ENCODE measurements around the gene SLC26A3. TPM values are rescaled to one million over a fixed set of nuclear protein-coding genes. Genes with fewer than 3 reads are reported as not detected.

The SLC26A3 gene
- total RNA-seq, 3 donors from 2014 or later = 0.19 to 0.48 (median 0.37) TPM

DNA sequence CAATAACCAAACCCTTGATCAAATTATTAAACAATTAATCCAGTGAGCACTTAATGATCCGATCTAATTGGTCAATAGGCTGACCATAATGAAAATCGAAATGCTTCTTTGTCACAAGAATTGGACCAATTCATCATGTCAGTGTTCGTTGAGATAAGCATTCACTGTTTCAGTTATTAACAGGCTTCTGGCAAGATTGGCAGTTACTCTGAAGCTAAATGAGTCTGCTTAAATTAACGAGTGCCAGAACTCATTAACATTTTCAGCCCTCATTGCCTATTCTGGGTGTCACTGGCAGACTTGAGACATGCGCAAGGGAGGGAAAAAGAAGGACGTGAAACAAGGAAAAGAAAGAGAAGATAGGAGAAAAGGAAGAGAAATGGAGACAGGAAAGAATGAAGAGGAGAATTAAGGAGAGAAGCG is 30.7 kb upstream of the SLC26A3 start:
- DNase-seq (no peak), ATAC-seq (no peak)
- H3K36me3 Mint-ChIP-seq (ENCODE audit: insufficient read depth) = no peaks in the 10 kb centered on the region
- no peaks in the 10 kb centered on the region for H3K4me1 Mint-ChIP-seq (ENCODE audit: low read depth)
- no peaks in the 10 kb centered on the region for H3K27me3 Mint-ChIP-seq (ENCODE audit: low read depth)
- no peaks in the 10 kb centered on the region for H3K9me3 Mint-ChIP-seq
- H3K4me3 Mint-ChIP-seq = no peak overlapping the region

DNA sequence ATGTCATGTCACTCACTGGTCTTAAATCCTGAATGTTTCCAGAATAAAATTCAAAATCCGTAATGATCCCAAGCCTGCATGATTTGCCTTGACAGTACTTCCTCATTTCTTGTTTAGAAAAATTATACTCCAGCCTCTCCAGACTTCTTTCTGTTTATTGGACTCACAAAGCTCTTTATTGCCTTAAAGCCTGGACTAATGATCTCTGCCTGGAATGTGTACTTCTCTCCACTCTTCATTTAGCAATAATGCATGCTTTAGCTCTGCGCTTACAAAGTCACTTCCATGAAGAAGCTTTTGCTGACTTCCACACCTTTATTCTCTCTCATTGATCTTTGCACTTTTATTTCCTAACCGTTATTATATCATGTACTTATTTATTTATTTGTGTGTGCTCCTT is 27.4 kb upstream of the SLC26A3 start:
- Mint-ChIP-seq H3K9me3 (no peaks in the 10 kb centered on the region), H3K4me1 (ENCODE audit: low read depth) (no peaks in the 10 kb centered on the region), H3K36me3 (ENCODE audit: insufficient read depth) (no peaks in the 10 kb centered on the region), H3K27me3 (ENCODE audit: low read depth) (no peaks in the 10 kb centered on the region), H3K4me3 (no peak overlapping the region)
- ATAC-seq (no peak), DNase-seq (no peak)

- Mint-ChIP-seq H3K4me3 (no peak overlapping the region), H3K9me3 (no peaks in the 10 kb centered on the region), H3K4me1 (ENCODE audit: low read depth) (no peaks in the 10 kb centered on the region), H3K27me3 (ENCODE audit: low read depth) (no peaks in the 10 kb centered on the region), H3K36me3 (ENCODE audit: insufficient read depth) (no peaks in the 10 kb centered on the region)
- DNase-seq (no peak), ATAC-seq (no peak)
These were observed 25.5 kb upstream of the SLC26A3 start for GRCh38 chr7:107828540-107828939.

GRCh38 chr7:107827501-107827900 is 24.5 kb upstream of the SLC26A3 start:
- ATAC-seq = no peak

DNA sequence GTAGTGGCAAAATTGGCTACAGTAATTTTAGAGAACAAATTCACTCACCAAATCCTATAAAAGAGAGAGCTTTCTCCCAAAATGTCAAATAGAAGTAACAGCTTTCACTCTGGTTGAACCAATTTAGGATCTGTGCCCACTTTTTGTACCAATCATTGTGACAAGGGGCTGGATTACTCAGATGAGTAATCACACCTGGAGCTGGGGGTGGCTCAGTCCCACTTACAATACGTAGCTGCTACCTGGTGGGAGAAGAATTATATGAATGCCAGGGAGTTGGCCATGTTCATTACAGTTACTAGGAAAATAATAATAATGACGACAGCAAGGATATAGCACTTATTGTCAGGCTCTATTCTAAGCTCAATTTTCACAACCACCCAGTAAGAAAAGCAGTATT is 23.4 kb upstream of the SLC26A3 start:
- H3K27me3 Mint-ChIP-seq (ENCODE audit: low read depth) = no peaks in the 10 kb centered on the region
- H3K36me3 Mint-ChIP-seq (ENCODE audit: insufficient read depth) = no peaks in the 10 kb centered on the region

More at GRCh38 chr7:107827501-107827900, 24.5 kb upstream of the SLC26A3 start:
- Mint-ChIP-seq H3K9me3 (no peaks in the 10 kb centered on the region), H3K36me3 (ENCODE audit: insufficient read depth) (no peaks in the 10 kb centered on the region), H3K27me3 (ENCODE audit: low read depth) (no peaks in the 10 kb centered on the region), H3K4me3 (no peak overlapping the region), H3K4me1 (ENCODE audit: low read depth) (no peaks in the 10 kb centered on the region)
- no peak for DNase-seq

GRCh38 chr7:107824858-107825257 is 21.8 kb upstream of the SLC26A3 start:
- no peaks in the 10 kb centered on the region for H3K4me1 Mint-ChIP-seq (ENCODE audit: low read depth)
- DNase-seq (no peak), ATAC-seq (no peak)
- H3K4me3 Mint-ChIP-seq = no peak overlapping the region
- H3K27me3 Mint-ChIP-seq (ENCODE audit: low read depth) = no peaks in the 10 kb centered on the region
- H3K9me3 Mint-ChIP-seq = no peaks in the 10 kb centered on the region
- H3K36me3 Mint-ChIP-seq (ENCODE audit: insufficient read depth) = no peaks in the 10 kb centered on the region

More for the DNA sequence above, 23.4 kb upstream of the SLC26A3 start:
- no peaks in the 10 kb centered on the region for H3K4me1 Mint-ChIP-seq (ENCODE audit: low read depth)
- no peaks in the 10 kb centered on the region for H3K9me3 Mint-ChIP-seq
- ATAC-seq = no peak
- DNase-seq = no peak
- H3K4me3 Mint-ChIP-seq = no peak overlapping the region

- Mint-ChIP-seq H3K4me1 (ENCODE audit: low read depth) (peaks cover 20% of the 10 kb centered on the region), H3K27me3 (ENCODE audit: low read depth) (no peaks in the 10 kb centered on the region), H3K9me3 (no peaks in the 10 kb centered on the region), H3K36me3 (ENCODE audit: insufficient read depth) (no peaks in the 10 kb centered on the region), H3K4me3 (no peak overlapping the region)
- ATAC-seq (no peak), DNase-seq (no peak)
These were observed 15.6 kb upstream of the SLC26A3 start for GRCh38 chr7:107818622-107819021.

- no peak for DNase-seq
- Mint-ChIP-seq H3K27me3 (ENCODE audit: low read depth) (no peaks in the 10 kb centered on the region), H3K36me3 (ENCODE audit: insufficient read depth) (no peaks in the 10 kb centered on the region), H3K9me3 (no peaks in the 10 kb centered on the region), H3K4me3 (peak overlapping the region; percentile 8), H3K4me1 (ENCODE audit: low read depth) (peaks cover 23% of the 10 kb centered on the region)
- no peak for ATAC-seq
These were observed 13.1 kb upstream of the SLC26A3 start for GRCh38 chr7:107816011-107816566.

GRCh38 chr7:107815254-107815882 is 12.3 kb upstream of the SLC26A3 start:
- Mint-ChIP-seq H3K36me3 (ENCODE audit: insufficient read depth) (no peaks in the 10 kb centered on the region), H3K4me3 (no peak overlapping the region), H3K27me3 (ENCODE audit: low read depth) (no peaks in the 10 kb centered on the region), H3K4me1 (ENCODE audit: low read depth) (peaks cover 23% of the 10 kb centered on the region), H3K9me3 (no peaks in the 10 kb centered on the region)
- ATAC-seq (peak; percentile 83 to 86), DNase-seq (no peak)

GRCh38 chr7:107813524-107813923 is 10.5 kb upstream of the SLC26A3 start:
- DNase-seq (no peak), ATAC-seq (peak; percentile 63 to 64)
- peaks cover 23% of the 10 kb centered on the region for H3K4me1 Mint-ChIP-seq (ENCODE audit: low read depth)
- H3K4me3 Mint-ChIP-seq = no peak overlapping the region
- no peaks in the 10 kb centered on the region for H3K9me3 Mint-ChIP-seq
- H3K27me3 Mint-ChIP-seq (ENCODE audit: low read depth) = no peaks in the 10 kb centered on the region
- H3K36me3 Mint-ChIP-seq (ENCODE audit: insufficient read depth) = no peaks in the 10 kb centered on the region

DNA sequence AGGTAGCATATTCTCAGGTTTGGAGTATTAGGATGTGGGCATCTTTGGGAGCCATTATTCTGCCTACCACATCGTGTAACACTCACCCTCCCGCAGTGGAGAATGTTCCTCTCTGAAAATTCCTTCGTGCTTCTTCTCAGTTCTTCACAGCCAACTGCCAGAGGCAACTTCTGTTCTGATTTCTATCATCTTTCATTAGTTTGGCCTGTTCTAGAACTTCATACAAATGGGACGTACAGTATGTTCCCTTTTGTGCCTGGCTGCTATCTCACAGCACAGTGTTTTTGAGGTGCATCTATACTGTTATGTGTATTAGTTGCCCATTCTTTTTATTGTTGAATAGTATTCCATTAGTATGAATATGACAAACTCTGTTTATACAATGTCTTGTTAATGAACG is 8.9 kb upstream of the SLC26A3 start:
- Mint-ChIP-seq H3K4me3 (no peak overlapping the region), H3K27me3 (ENCODE audit: low read depth) (no peaks in the 10 kb centered on the region), H3K36me3 (ENCODE audit: insufficient read depth) (no peaks in the 10 kb centered on the region), H3K4me1 (ENCODE audit: low read depth) (peaks cover 23% of the 10 kb centered on the region), H3K9me3 (no peaks in the 10 kb centered on the region)
- ATAC-seq (no peak), DNase-seq (no peak)

GRCh38 chr7:107810626-107811025 is 7.6 kb upstream of the SLC26A3 start:
- Mint-ChIP-seq H3K9me3 (no peaks in the 10 kb centered on the region), H3K36me3 (ENCODE audit: insufficient read depth) (no peaks in the 10 kb centered on the region), H3K4me1 (ENCODE audit: low read depth) (peaks cover 16% of the 10 kb centered on the region), H3K4me3 (no peak overlapping the region), H3K27me3 (ENCODE audit: low read depth) (no peaks in the 10 kb centered on the region)
- no peak for DNase-seq
- ATAC-seq = no peak

- DNase-seq (no peak), ATAC-seq (no peak)
- H3K4me1 Mint-ChIP-seq (ENCODE audit: low read depth) = peaks cover 9% of the 10 kb centered on the region
- no peak overlapping the region for H3K4me3 Mint-ChIP-seq
- no peaks in the 10 kb centered on the region for H3K36me3 Mint-ChIP-seq (ENCODE audit: insufficient read depth)
- no peaks in the 10 kb centered on the region for H3K27me3 Mint-ChIP-seq (ENCODE audit: low read depth)
- no peaks in the 10 kb centered on the region for H3K9me3 Mint-ChIP-seq
These were observed 6.2 kb upstream of the SLC26A3 start for GRCh38 chr7:107809179-107809578.

DNA sequence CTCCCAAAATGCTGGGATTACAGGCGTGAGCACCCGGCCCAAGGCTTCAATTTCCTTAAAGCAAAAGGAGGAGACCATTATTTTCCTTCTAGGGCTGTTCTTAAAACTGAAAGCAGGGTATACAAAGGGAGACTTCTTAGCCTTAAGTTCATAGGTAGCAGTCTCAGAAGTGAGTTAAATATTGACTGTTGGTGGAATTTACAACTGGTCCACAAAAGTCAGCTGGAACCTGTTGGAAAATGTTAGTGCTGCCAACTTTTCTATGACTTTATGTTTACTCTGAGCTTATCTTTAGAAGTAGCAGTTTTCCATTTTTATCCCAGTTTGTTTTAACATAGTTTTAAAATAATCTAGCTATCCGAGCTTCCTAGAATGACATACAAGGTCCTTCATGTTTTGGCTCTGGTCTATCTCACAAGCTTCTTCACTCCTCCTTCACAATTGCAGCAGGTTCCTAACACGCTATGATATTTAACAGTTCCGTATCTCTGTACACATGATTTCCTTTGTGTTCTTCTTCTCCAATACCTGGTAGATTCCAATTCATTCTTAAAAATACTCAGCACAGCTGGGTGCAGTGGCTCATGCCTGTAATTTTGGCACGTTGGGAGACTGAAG is 3.3 kb downstream of the SLC26A3 start:
- Mint-ChIP-seq H3K36me3 (ENCODE audit: insufficient read depth) (no peaks in the 10 kb centered on the region), H3K9me3 (no peaks in the 10 kb centered on the region), H3K4me1 (ENCODE audit: low read depth) (no peaks in the 10 kb centered on the region), H3K4me3 (no peak overlapping the region), H3K27me3 (ENCODE audit: low read depth) (no peaks in the 10 kb centered on the region)
- DNase-seq (no peak), ATAC-seq (no peak)

GRCh38 chr7:107792364-107792763 is 10.7 kb downstream of the SLC26A3 start:
- DNase-seq = no peak
- Mint-ChIP-seq H3K27me3 (ENCODE audit: low read depth) (peaks cover 2% of the 10 kb centered on the region), H3K4me3 (no peak overlapping the region), H3K4me1 (ENCODE audit: low read depth) (peaks cover 2% of the 10 kb centered on the region), H3K36me3 (ENCODE audit: insufficient read depth) (no peaks in the 10 kb centered on the region), H3K9me3 (no peaks in the 10 kb centered on the region)
- ATAC-seq = no peak

All from activated T-cell treated with anti-CD3 and anti-CD28 coated beads, Interleukin-2, amount 50 U/mL, for 4 hours (primary cell).